GM21528 (cell line): Measurements from ENCODE around the gene STRN.
"Not testable (repeated sequence)": the region's sequence is repeated elsewhere in the genome, so short reads cannot be mapped to it uniquely, and the experiment has no call there.

ENCODE experiments used
- ATAC-seq: cut with Tn5 transposase; IDR thresholded peaks from one replicate; pipeline ENCODE4 v1.9.1; 2021; ENCODE audit warnings: mild to moderate bottlenecking, moderate library complexity; ENCODE audit not compliant: unreplicated experiment, low FRiP score

The STRN gene

GRCh38 chr2:36858551-36859365 is 107.6 kb downstream of the STRN start:
- ATAC-seq, result no peak

GRCh38 chr2:36857713-36858112 is 108.6 kb downstream of the STRN start:
- ATAC-seq, result no peak

- no peak for ATAC-seq
These were observed 110.9 kb downstream of the STRN start for GRCh38 chr2:36855429-36855828.

GRCh38 chr2:36854241-36854640 is 112.1 kb downstream of the STRN start:
- ATAC-seq, result no peak

GRCh38 chr2:36849265-36849664 is 117.1 kb downstream of the STRN start:
- ATAC-seq, result no peak

- ATAC-seq, result no peak
These were observed 122.5 kb downstream of the STRN start for GRCh38 chr2:36843838-36844237.

GRCh38 chr2:36839976-36840617 is 126.2 kb downstream of the STRN start:
- ATAC-seq, result no peak

- ATAC-seq, result no peak
These were observed 131.4 kb downstream of the STRN start for GRCh38 chr2:36834731-36835524.

GRCh38 chr2:36834203-36834602 is 132.1 kb downstream of the STRN start:
- ATAC-seq, result no peak

GRCh38 chr2:36831185-36831584 is 135.2 kb downstream of the STRN start:
- no peak for ATAC-seq

- ATAC-seq, result not testable (repeated sequence)
These were observed 141.7 kb downstream of the STRN start for GRCh38 chr2:36824683-36825082.

- no peak for ATAC-seq
These were observed 142.1 kb downstream of the STRN start for GRCh38 chr2:36824273-36824672.

GRCh38 chr2:36823862-36824261 is 142.5 kb downstream of the STRN start:
- no peak for ATAC-seq

GRCh38 chr2:36820942-36821605 is 145.3 kb downstream of the STRN start:
- ATAC-seq, result no peak

- no peak for ATAC-seq
These were observed 147.1 kb downstream of the STRN start for GRCh38 chr2:36819095-36819711.

GRCh38 chr2:36818542-36818941 is 147.8 kb downstream of the STRN start:
- ATAC-seq, result no peak

GRCh38 chr2:36812196-36812595 is 154.1 kb downstream of the STRN start:
- ATAC-seq, result no peak

- ATAC-seq, result no peak
These were observed 155.3 kb downstream of the STRN start for GRCh38 chr2:36811071-36811470.

- ATAC-seq, result no peak
These were observed 157.3 kb downstream of the STRN start for GRCh38 chr2:36809069-36809445.

- no peak for ATAC-seq
These were observed 157.8 kb downstream of the STRN start for GRCh38 chr2:36808386-36809068.
